NCI-H2081 (cell line): ENCODE data around the gene SUCLG2.
"Not testable (repeated sequence)": the region's sequence is repeated elsewhere in the genome, so short reads cannot be mapped to it uniquely, and the experiment has no call there.

Source experiments
- DNase-seq, 2 experiments: peaks; one replicate each; lab custom pipeline; 2025; lab: John Stamatoyannopoulos, UW

SUCLG2 gene

GRCh38 chr3:67608034-67608433 lies 46.4 kb downstream of the SUCLG2 start:
- DNase-seq, result no peak

- no peak for DNase-seq
Observed at GRCh38 chr3:67605377-67605776, 49.0 kb downstream of the SUCLG2 start.

GRCh38 chr3:67602816-67603215 lies 51.6 kb downstream of the SUCLG2 start:
- DNase-seq, result no peak

GRCh38 chr3:67601919-67602608 lies 52.3 kb downstream of the SUCLG2 start:
- DNase-seq, result no peak

- DNase-seq, result no peak
Observed at GRCh38 chr3:67601385-67601784, 53.0 kb downstream of the SUCLG2 start.

- DNase-seq, result no peak
Observed at GRCh38 chr3:67599821-67600220, 54.6 kb downstream of the SUCLG2 start.

- DNase-seq, result no peak
Observed at GRCh38 chr3:67598814-67599556, 55.4 kb downstream of the SUCLG2 start.

- no peak for DNase-seq
Observed at GRCh38 chr3:67595424-67595823, 59.0 kb downstream of the SUCLG2 start.

GRCh38 chr3:67593761-67594234 lies 60.6 kb downstream of the SUCLG2 start:
- no peak for DNase-seq

- DNase-seq, result no peak
Observed at GRCh38 chr3:67592057-67592456, 62.4 kb downstream of the SUCLG2 start.

GRCh38 chr3:67587811-67588210 lies 66.6 kb downstream of the SUCLG2 start:
- DNase-seq, result no peak

GRCh38 chr3:67587301-67587700 lies 67.1 kb downstream of the SUCLG2 start:
- DNase-seq, result no peak

GRCh38 chr3:67584608-67585007 lies 69.8 kb downstream of the SUCLG2 start:
- DNase-seq, result not testable (repeated sequence)

GRCh38 chr3:67580430-67581000 lies 73.9 kb downstream of the SUCLG2 start:
- peak in 1 of 2 experiments; percentile 4 for DNase-seq

GRCh38 chr3:67578416-67578815 lies 76.0 kb downstream of the SUCLG2 start:
- DNase-seq, result no peak

GRCh38 chr3:67576441-67576840 lies 78.0 kb downstream of the SUCLG2 start:
- DNase-seq, result no peak

GRCh38 chr3:67569324-67569723 lies 85.1 kb downstream of the SUCLG2 start:
- DNase-seq, result no peak

GRCh38 chr3:67567893-67568292 lies 86.5 kb downstream of the SUCLG2 start:
- DNase-seq, result no peak

- DNase-seq, result no peak
Observed at GRCh38 chr3:67564973-67565372, 89.4 kb downstream of the SUCLG2 start.

- DNase-seq, result no peak
Observed at GRCh38 chr3:67564008-67564407, 90.4 kb downstream of the SUCLG2 start.

- no peak for DNase-seq
Observed at GRCh38 chr3:67561667-67562394, 92.6 kb downstream of the SUCLG2 start.

GRCh38 chr3:67561266-67561665 lies 93.1 kb downstream of the SUCLG2 start:
- DNase-seq, result no peak
